Measurements from ENCODE around the gene RPL35A. TPM values are rescaled to one million over a fixed set of nuclear protein-coding genes. Genes with fewer than 3 reads are reported as not detected.

Gene RPL35A
- total RNA-seq, 1 experiment from 2014 or later, result 875 TPM

DNA sequence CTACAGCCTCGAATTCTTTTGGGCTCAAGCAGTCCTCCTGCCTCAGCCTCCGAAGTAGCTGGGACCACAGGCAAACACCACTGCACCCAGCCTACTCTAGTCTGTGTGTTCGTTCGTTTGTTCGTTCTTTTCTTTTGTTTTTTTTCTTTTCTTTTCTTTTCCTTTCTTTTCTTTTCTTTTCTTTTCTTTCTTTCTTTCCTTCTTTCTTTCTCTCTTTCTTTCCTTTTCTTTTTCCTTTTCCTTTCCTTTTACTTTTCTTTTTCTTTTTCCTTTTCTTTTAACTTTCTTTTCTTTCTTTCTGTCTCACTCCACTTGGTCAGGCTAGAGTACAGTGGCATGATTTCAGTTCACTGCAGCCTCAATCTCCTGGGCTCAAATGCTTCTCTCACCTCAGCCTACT is 46.9 kb downstream of the RPL35A start:
- Histone ChIP-seq H3K9ac (ENCODE audit: low read length) (no peak overlapping the region), H3K36me3 (ENCODE audit: low read depth, low read length) (0 out of 2 replicates have a peak, but pooled peaks cover 4% of the 10 kb centered on the region), H3K4me1 (ENCODE audit: insufficient read depth, low read length) (no peaks in the 10 kb centered on the region), H3K27ac (ENCODE audit: low read length) (no peak overlapping the region), H3K9me2 (replicated peaks; ENCODE audit: low read length) (no peaks in the 10 kb centered on the region), H3K79me2 (ENCODE audit: low read length) (no peaks in the 10 kb centered on the region), H2AFZ (ENCODE audit: low read length) (no peak overlapping the region), H3K27me3 (ENCODE audit: low read length) (no peaks in the 10 kb centered on the region), H3K9me3 (ENCODE audit: low read length) (no peaks in the 10 kb centered on the region), H4K20me1 (ENCODE audit: low read length) (no peaks in the 10 kb centered on the region), H3K4me3 (ENCODE audit: low read length) (no peak overlapping the region), H3K4me2 (ENCODE audit: low read length) (no peak overlapping the region), H3F3A (ENCODE audit: low read length, unreplicated experiment) (no peaks in the 10 kb centered on the region)
- no TSS peak for BruUV-seq (replicated peaks)
- intact Hi-C loops (cut with micrococcal nuclease), result no loop called here
- CTCF ChIA-PET, result no interaction called here
- TF ChIP-seq, protein P1, sequence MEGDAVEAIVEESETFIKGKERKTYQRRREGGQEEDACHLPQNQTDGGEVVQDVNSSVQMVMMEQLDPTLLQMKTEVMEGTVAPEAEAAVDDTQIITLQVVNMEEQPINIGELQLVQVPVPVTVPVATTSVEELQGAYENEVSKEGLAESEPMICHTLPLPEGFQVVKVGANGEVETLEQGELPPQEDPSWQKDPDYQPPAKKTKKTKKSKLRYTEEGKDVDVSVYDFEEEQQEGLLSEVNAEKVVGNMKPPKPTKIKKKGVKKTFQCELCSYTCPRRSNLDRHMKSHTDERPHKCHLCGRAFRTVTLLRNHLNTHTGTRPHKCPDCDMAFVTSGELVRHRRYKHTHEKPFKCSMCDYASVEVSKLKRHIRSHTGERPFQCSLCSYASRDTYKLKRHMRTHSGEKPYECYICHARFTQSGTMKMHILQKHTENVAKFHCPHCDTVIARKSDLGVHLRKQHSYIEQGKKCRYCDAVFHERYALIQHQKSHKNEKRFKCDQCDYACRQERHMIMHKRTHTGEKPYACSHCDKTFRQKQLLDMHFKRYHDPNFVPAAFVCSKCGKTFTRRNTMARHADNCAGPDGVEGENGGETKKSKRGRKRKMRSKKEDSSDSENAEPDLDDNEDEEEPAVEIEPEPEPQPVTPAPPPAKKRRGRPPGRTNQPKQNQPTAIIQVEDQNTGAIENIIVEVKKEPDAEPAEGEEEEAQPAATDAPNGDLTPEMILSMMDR (conservative IDR thresholded peaks at IDR 0.05; ENCODE audit: low read depth, low read length), result no peak
- TF ChIP-seq EZH2 (IDR thresholded peaks at IDR 0.05; ENCODE audit: low read length, unreplicated experiment), result no peak
- TF ChIP-seq EZH2phosphoT487 (IDR thresholded peaks at IDR 0.05; ENCODE audit: borderline replicate concordance, low read length), result no peak
- no peak for DNase-seq
- ATAC-seq, result no peak
- POLR2A ChIA-PET (ENCODE audit: unreplicated experiment), result no interaction called here

- Histone ChIP-seq H3K27ac (ENCODE audit: low read length) (no peak overlapping the region), H2AFZ (ENCODE audit: low read length) (no peak overlapping the region), H3K4me3 (ENCODE audit: low read length) (no peak overlapping the region), H3K9me2 (replicated peaks; ENCODE audit: low read length) (no peaks in the 10 kb centered on the region), H3K36me3 (ENCODE audit: low read depth, low read length) (0 out of 2 replicates have a peak, but pooled peaks cover 4% of the 10 kb centered on the region), H4K20me1 (ENCODE audit: low read length) (no peaks in the 10 kb centered on the region), H3K4me1 (ENCODE audit: insufficient read depth, low read length) (no peaks in the 10 kb centered on the region), H3K9me3 (ENCODE audit: low read length) (no peaks in the 10 kb centered on the region), H3K79me2 (ENCODE audit: low read length) (no peaks in the 10 kb centered on the region), H3F3A (ENCODE audit: low read length, unreplicated experiment) (no peaks in the 10 kb centered on the region), H3K4me2 (ENCODE audit: low read length) (no peak overlapping the region), H3K27me3 (ENCODE audit: low read length) (no peaks in the 10 kb centered on the region), H3K9ac (ENCODE audit: low read length) (no peak overlapping the region)
- BruUV-seq (replicated peaks), result no TSS peak
- intact Hi-C loops (cut with micrococcal nuclease), result no loop called here
- ATAC-seq, result no peak
- TF ChIP-seq EZH2phosphoT487 (IDR thresholded peaks at IDR 0.05; ENCODE audit: borderline replicate concordance, low read length), result no peak
- no peak for TF ChIP-seq EZH2 (IDR thresholded peaks at IDR 0.05; ENCODE audit: low read length, unreplicated experiment)
- TF ChIP-seq, protein P1 (conservative IDR thresholded peaks at IDR 0.05; ENCODE audit: low read depth, low read length), result no peak
- POLR2A ChIA-PET (ENCODE audit: unreplicated experiment), result no interaction called here
- CTCF ChIA-PET, result no interaction called here
- no peak for DNase-seq
Observed at GRCh38 chr3:197997936-197998335, 47.9 kb downstream of the RPL35A start.

Other genes starting within 250 kb of the RPL35A start
- gene RUBCN, start 213.3 kb upstream of the RPL35A start, total RNA-seq (2014; rRNA removed), result 24.5 and 32.9 TPM in 2 replicates
- 54.6 and 85.4 TPM in 2 replicates for gene FYTTD1, start 200.3 kb upstream of the RPL35A start, total RNA-seq (2014; rRNA removed)
- 43.1 and 146 TPM in 2 replicates for gene LRCH3, start 158.9 kb upstream of the RPL35A start, total RNA-seq (2014; rRNA removed)
- 3.7 and 7.5 TPM in 2 replicates for gene LMLN, start 10.0 kb downstream of the RPL35A start, total RNA-seq (2014; rRNA removed)